Right lobe of liver (tissue), 6 donors: Measurements from ENCODE around the gene TGFB1. TPM values are rescaled to one million over a fixed set of nuclear protein-coding genes. Genes with fewer than 3 reads are reported as not detected.
"Not testable (repeated sequence)": the region's sequence is repeated elsewhere in the genome, so short reads cannot be mapped to it uniquely, and the experiment has no call there.

Experiments used
- ATAC-seq, 4 donors: fragments of 200-7000 bp; cut with Tn5 transposase; one replicate each; pipeline ENCODE4 v1.9.1; 2020; ENCODE audit warnings: mild to moderate bottlenecking in 4 of 4, moderate library complexity in 4 of 4
- DNase-seq, 3 donors: peaks; one replicate each; pipeline ENCODE4 v3.0.0-alpha.2; 2020
- H3K27ac ChIP-seq, 3 donors: fragments of 200-600 bp; one replicate each; pipeline ENCODE4 v1.8.0; 2022
- H3K27me3 ChIP-seq, 2 donors: fragments of 200-600 bp; one replicate each; pipeline ENCODE4 v1.8.0; 2022
- H3K36me3 ChIP-seq, 4 donors: fragments of 200-600 bp; sonication (generic) in 1 of 4; one replicate each; pipeline versions ENCODE4 v1.5.1 to v1.8.0; 2017 to 2022; ENCODE audit warnings: control low read depth in 1 of 4
- H3K4me1 ChIP-seq, 4 donors: fragments of 200-600 bp; sonication (generic) in 1 of 4; one replicate each; pipeline versions ENCODE4 v1.5.1 to v1.8.0; 2017 to 2022; ENCODE audit warnings: control low read depth in 1 of 4
- H3K4me3 ChIP-seq, 3 donors: fragments of 200-600 bp; one replicate each; pipeline ENCODE4 v1.8.0; 2022
- H3K9me3 ChIP-seq, 4 donors: fragments of 200-600 bp; sonication (generic) in 1 of 4; one replicate each; pipeline versions ENCODE4 v1.5.1 to v1.8.0; 2017 to 2022; ENCODE audit warnings: control low read depth in 1 of 4
- POLR2A ChIP-seq: fragments of 450-650 bp; IDR thresholded peaks from one replicate; pipeline ENCODE4 v1.6.1; 2017; ENCODE audit warnings: antibody characterized with exemption, mild to moderate bottlenecking
- WGBS: methylation state at CpG from one replicate; pipeline ENCODE4 v1.1.6; 2018; ENCODE audit warnings: low coverage, low lambda C conversion rate; ENCODE audit not compliant: insufficient coverage; ENCODE audit errors: missing lambda C conversion rate; 5-methylcytosine and 5-hydroxymethylcytosine counted together
- intact Hi-C, 2 donors: fragments of 100-400 bp; cut with DNase I; formaldehyde crosslinking; loops; one replicate each; pipeline versions ENCODE4 v1.11.2 to v1.14.1; 2022
- total RNA-seq, 6 experiments: library from RNA; depleted of rRNA in 2 of 6; stranded (reverse); fragments of >200 nt in 2 of 6; fragmentation: NEBNext Ultra II Directional in 3 of 6; extraction: Animal tissue kit (Norgen Biotek cat#: 25700) in 3 of 6; gene quantifications; one replicate each; pipeline versions ENCODE4 v1.1.0 to v1.2.4, GENCODE V29; 2016 to 2023
- TF ChIP-seq, protein P1 (sequence below), 4 donors: fragments of 200-600 bp in 3 of 4; fragments of 450-650 bp in 1 of 4; IDR thresholded peaks; one replicate each; pipeline versions ENCODE4 v1.5.1 to v1.8.0; 2016 to 2022; ENCODE audit warnings: antibody characterized with exemption in 4 of 4, mild to moderate bottlenecking in 2 of 4
- donor health status: DM: no; HTN: yes; CAD: no.
- donor health status: DM: no; HTN: no; CAD: no.
- donor health status: DM: no; HTN: no; CAD: no.
- donor health status: DM: no; HTN: yes; CAD: no.
- donor health status: DM: no; HTN: yes; CAD: no.

Gene TGFB1
- total RNA-seq, 6 experiments from 2014 or later = 4.9 to 19.1 (median 8.5) TPM

DNA sequence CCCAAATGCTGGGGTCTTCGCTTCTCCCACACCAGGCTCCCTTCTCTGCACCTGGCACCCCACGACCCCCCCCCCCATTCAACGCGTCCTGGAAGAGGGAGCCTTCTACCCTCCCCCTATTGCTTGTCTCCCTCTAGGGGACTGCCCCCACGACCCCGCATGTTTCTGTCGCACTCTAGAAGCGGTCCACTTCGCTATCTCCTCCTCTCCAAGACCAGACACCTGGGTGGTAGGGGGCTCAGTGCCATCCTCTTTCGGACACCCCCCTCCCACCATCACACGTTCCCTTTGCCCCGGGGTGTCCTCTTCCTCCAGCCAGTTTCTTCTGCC is 1.5 kb downstream of the TGFB1 start:
- H3K27me3 ChIP-seq = no peaks in the 10 kb centered on the region
- intact Hi-C loops = no loop called here
- H3K4me3 ChIP-seq = peak overlapping the region; percentile 51 to 62 (median 60)
- peak overlapping the region; percentile 44 to 91 (median 66) for H3K27ac ChIP-seq
- H3K9me3 ChIP-seq = no peaks in the 10 kb centered on the region
- H3K36me3 ChIP-seq = no peaks in the 10 kb centered on the region
- ATAC-seq (no peak), DNase-seq (no peak)
- no peak for TF ChIP-seq POLR2A
- 1% methylated on average over 9 of the region's 12 CpGs for WGBS
- H3K4me1 ChIP-seq = peaks cover 0 to 18% (median 0%) of the 10 kb centered on the region in 4 donors

DNA sequence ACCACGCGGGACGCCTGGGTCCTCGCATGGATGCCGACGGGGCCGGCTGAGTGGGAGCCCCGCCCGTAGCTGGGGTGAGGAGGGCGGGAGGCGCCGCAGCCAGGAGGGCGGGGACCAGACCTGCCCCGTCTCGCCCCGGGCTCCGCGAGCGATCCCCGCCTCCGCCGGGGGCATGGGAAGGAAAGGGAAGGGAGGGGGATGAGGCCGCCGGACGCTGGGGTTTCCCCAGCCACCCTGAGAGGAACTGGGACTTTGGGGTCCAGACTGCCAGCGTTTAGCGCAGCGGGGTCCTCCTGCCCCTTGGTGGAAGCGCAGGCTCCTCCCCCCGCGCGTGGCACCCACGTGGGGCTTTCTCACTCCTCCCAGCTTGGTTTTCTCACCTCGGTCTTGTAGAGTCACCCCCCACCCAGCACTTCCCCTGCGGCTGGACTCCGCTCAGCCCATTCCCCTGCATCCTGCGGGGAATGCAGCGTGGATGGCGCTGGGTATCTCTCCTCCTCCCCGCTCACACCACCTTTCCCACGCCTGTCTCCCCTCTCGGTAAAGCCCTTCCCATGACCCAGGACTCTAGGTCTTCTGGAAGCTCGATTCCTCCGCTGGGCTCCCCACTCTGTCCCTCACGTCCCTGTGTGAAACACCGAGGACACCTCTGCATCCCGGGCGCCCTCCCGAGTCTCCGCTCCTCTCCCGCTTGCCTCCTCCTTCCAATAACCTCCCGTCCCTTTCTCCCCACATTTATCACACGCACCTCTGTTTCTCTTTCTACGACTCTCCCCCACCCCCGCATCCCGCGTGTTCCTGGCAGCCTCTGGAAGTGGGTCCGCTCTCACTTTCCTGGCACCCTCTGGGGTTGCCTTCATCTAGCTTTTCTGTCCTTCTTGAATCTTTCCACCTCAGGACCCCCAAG is 2.1 kb downstream of the TGFB1 start:
- Histone ChIP-seq H3K4me1 (peaks cover 0 to 18% (median 0%) of the 10 kb centered on the region in 4 donors), H3K36me3 (no peaks in the 10 kb centered on the region), H3K9me3 (no peaks in the 10 kb centered on the region), H3K4me3 (peak overlapping the region; percentile 51 to 62 (median 60)), H3K27me3 (no peaks in the 10 kb centered on the region), H3K27ac (peak overlapping the region in 2 of 3 donors; percentile 41 to 66)
- DNase-seq (peak; percentile 66 to 82 (median 73)), ATAC-seq (peak; percentile 47 to 62 (median 58))
- WGBS = under 1% methylated on average over 30 of the region's 58 CpGs
- TF ChIP-seq, protein P1, sequence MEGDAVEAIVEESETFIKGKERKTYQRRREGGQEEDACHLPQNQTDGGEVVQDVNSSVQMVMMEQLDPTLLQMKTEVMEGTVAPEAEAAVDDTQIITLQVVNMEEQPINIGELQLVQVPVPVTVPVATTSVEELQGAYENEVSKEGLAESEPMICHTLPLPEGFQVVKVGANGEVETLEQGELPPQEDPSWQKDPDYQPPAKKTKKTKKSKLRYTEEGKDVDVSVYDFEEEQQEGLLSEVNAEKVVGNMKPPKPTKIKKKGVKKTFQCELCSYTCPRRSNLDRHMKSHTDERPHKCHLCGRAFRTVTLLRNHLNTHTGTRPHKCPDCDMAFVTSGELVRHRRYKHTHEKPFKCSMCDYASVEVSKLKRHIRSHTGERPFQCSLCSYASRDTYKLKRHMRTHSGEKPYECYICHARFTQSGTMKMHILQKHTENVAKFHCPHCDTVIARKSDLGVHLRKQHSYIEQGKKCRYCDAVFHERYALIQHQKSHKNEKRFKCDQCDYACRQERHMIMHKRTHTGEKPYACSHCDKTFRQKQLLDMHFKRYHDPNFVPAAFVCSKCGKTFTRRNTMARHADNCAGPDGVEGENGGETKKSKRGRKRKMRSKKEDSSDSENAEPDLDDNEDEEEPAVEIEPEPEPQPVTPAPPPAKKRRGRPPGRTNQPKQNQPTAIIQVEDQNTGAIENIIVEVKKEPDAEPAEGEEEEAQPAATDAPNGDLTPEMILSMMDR (IDR thresholded peaks at IDR 0.05) = no peak
- TF ChIP-seq POLR2A = no peak
- intact Hi-C loops = no loop called here

DNA sequence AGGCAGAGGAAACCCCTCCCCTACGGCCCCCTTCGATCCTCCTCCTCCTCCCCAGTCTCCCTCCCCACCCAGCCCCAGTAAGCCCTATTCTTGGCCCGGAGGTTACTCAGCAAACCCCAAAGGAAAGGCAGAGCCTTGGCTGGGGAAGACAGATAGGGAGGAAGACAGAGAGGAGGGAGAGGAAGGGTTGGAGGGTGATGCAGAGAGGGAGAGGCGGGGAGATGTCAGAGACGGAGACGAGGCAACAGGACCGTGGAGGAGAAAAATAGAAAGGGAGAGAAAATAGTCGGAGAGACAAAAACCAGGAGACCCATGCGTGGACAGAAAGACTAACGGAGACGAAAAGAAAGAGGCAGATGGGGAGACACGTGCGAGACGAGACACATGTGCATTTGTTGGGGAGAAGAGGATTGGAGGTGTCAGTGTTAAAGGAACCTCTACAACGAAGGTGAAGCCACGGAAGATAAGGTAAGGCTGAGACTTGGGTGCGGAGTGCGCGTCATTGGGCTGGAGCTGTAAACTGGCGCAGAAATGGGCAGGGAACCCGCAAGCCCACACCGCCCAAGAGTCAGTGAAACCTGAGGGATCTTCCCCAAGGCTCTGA is 2.9 kb downstream of the TGFB1 start:
- peak overlapping the region in 1 of 3 donors; percentile 41 for H3K27ac ChIP-seq
- no peaks in the 10 kb centered on the region for H3K9me3 ChIP-seq
- peaks cover 0 to 3% (median 0%) of the 10 kb centered on the region in 4 donors for H3K36me3 ChIP-seq
- peaks cover 0 to 18% (median 0%) of the 10 kb centered on the region in 4 donors for H3K4me1 ChIP-seq
- DNase-seq (no peak), ATAC-seq (no peak)
- TF ChIP-seq POLR2A = no peak
- TF ChIP-seq, protein P1 (IDR thresholded peaks at IDR 0.05) = no peak
- WGBS = 9% methylated on average over 16 of the region's 22 CpGs
- peak overlapping the region; percentile 51 to 62 (median 60) for H3K4me3 ChIP-seq
- intact Hi-C loops = no loop called here
- no peaks in the 10 kb centered on the region for H3K27me3 ChIP-seq

DNA sequence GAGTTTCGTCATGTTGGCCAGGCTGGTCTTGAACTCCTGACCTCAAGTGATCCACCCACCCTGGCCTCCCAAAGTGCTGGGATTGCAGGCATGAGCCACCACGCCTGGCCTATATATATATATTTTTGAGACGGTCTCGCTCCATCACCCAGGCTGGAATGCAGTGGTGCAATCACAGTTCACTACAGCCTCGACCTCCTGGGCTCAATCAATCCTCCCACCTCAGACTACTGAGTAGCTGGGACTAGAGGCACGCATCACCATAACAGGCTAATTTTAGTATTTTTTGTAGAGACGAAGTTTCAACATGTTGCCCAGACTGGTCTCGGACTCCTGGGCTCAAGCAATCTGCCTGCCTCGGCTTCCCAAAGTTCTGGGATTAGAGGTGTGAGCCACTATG is 6.8 kb downstream of the TGFB1 start:
- intact Hi-C loops, H3K4me1 ChIP-seq, DNase-seq, H3K36me3 ChIP-seq, H3K9me3 ChIP-seq, H3K27me3 ChIP-seq, ATAC-seq, H3K4me3 ChIP-seq, H3K27ac ChIP-seq: not testable (repeated sequence)
- WGBS = 72% methylated on average over 6 of the region's 9 CpGs

DNA sequence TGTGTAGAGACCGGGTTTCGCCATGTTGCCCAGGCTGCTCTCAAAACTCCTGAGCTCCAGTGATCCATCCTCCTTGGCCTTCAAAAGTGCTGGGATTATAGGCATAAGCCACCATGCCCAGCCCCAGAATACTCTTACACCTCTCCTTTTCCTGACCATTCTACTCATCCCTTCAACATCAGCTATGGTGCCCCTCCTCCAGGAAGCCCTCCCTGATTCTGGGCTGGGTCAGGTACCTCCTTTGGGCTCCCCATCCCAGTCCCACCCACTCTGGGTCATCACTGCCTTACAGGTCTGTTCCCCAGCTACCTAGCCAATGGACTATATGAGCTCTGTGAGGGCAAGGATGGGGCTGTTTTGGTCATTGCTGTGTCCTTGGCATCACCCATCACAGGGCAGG is 9.6 kb downstream of the TGFB1 start:
- Histone ChIP-seq H3K27ac (no peak overlapping the region), H3K4me1 (no peaks in the 10 kb centered on the region), H3K4me3 (no peak overlapping the region), H3K9me3 (no peaks in the 10 kb centered on the region), H3K36me3 (peaks cover 0 to 10% (median 0%) of the 10 kb centered on the region in 4 donors), H3K27me3 (no peaks in the 10 kb centered on the region)
- DNase-seq (no peak), ATAC-seq (no peak)
- 100% methylated on average over 2 of the region's 2 CpGs for WGBS
- intact Hi-C loops = no loop called here
- TF ChIP-seq, protein P1 (IDR thresholded peaks at IDR 0.05) = no peak
